Measurements from ENCODE around the gene POPDC2.
"Not testable (repeated sequence)": the region's sequence is repeated elsewhere in the genome, so short reads cannot be mapped to it uniquely, and the experiment has no call there.

POPDC2 gene, protein sequence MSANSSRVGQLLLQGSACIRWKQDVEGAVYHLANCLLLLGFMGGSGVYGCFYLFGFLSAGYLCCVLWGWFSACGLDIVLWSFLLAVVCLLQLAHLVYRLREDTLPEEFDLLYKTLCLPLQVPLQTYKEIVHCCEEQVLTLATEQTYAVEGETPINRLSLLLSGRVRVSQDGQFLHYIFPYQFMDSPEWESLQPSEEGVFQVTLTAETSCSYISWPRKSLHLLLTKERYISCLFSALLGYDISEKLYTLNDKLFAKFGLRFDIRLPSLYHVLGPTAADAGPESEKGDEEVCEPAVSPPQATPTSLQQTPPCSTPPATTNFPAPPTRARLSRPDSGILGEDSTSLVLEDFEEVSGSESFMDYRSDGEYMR

DNA sequence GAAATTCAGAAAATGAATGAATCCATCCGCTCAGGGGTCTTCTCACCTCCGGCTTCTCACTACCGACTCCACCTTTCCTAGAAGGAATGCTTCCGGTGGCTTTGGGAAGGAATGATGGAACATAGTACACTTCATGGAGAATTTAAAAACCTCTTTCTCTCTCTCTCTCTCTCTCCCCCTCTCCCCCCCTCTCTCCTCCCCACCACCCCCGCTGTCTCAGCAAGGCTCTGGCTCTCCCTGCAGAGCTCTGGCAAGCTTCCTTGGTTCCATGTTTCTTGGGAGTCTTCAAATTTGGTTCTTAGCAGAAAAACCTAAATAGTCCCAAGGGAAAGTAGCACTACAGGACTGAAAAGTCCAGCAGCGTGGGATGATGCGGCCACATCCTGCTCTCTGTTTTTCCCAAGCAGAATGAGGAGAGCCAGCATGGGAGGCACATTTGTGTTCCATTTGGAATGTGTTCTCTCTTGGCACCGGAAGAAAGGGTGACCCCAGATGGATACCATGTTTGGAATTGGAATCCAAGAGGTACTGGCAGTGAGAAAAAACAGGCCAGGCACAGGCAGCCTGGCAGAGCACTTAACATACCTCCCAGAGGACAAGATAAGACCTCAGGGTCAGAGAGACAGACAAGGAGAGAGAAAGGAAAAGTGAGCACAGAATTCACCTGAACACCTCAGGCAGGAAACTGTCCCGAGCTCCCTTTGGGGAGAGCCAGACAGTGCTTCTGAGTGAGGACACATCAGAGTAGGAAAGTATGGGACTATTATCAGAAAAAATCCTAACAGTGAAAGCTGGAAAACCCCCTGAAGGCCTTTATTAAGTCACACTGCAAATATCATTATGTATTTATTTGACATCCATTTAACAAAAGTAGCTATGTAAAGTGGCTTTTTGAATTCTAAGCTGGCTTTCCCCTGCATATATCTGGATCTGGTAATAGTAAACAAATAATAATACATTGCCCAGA is at the start of gene POPDC2:
POPDC2 (minus strand) TSS at position 116 of the 967 bp plus-strand sequence. CDS start 166 bp downstream, outside the sequence.
- DNase-seq (ENCODE audit: low spot score) = no peak

DNA sequence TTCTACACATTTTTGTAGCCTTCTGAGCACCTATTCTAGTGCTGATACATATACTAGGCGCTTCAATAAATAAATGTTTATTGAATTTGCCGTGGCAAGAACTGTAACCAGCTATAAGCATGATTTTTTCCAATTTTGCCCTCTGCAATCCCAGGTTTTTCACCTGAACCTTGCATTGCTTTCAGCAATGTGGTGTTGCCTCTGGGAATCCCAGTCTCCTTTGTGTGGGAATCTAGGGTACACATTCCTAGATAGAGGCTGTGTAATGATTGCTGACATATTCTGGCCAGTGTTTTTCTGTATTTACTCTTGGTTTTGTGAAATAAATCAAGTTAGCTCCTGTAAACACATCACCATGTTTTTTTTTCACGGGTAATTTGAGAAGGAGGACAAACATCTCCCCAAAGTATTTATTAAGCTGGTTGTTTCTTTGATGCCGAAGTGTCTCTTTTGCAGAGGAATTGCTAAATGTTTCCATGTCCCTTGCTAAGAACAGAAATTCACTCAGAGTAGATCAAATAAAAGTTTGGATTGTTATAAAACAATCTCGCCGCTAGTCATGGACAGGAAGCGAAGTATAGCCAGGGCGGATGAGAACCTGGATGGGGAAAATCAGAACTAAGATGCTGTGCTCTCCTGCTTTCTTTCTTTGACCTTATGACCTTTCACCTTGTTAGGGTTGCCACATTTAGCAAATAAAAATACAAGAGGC is 43.6 kb upstream of the POPDC2 start:
- no peak for DNase-seq (ENCODE audit: low spot score)

DNA sequence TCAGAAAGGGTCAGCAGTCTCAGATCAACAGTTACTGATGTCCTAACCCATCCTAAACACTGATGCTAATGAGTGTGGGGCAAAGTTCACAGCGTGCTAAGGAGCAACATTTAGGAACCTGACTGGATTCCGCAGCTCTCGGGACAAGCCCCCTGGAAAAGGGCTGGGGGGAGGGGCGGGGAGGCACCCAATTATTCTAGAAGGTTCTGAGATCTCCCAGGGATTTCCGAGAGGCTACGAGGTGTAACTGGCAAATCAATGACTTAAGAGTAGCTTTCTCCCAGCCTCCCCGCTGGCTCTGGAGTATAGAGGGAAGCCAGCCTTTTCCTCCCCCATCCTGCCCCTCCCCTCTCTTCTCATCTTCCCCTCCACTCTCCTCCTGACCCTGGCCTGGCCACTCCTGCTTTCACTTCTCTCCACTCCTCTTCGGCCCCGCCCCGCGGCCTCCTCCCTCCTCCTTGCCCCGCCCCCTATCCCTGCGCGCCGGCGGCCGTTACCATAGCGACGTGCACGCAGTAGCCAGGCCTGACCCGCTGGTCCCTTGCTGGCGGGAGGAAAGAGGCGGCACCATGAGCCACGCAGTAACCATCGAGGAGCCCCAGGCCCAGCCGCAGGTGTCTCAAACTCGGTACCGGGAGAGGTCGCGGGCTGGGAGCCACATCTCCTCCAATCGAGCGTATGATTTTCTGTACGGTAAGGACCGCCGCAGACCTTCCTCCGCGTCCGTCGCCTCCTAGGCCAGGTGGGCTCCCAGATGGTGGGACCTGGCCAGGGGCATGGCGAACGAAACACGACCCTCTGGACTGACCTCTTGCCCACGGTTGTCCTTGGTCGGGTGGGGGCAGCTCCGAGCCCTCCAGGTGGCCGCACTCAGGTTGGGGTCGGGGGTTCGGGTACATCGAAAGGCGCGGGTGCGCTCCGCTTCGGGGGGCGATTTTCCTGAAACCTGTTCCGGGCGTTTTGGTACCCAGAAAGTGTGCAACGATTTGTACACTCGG is 42.4 kb upstream of the POPDC2 start, which contains the start of gene CFAP91:
CFAP91 (plus strand) TSS at position 493 of the 998 bp plus-strand sequence; CDS start at position 570, 77 bp downstream.
- DNase-seq (ENCODE audit: low spot score) = peak; percentile 82

DNA sequence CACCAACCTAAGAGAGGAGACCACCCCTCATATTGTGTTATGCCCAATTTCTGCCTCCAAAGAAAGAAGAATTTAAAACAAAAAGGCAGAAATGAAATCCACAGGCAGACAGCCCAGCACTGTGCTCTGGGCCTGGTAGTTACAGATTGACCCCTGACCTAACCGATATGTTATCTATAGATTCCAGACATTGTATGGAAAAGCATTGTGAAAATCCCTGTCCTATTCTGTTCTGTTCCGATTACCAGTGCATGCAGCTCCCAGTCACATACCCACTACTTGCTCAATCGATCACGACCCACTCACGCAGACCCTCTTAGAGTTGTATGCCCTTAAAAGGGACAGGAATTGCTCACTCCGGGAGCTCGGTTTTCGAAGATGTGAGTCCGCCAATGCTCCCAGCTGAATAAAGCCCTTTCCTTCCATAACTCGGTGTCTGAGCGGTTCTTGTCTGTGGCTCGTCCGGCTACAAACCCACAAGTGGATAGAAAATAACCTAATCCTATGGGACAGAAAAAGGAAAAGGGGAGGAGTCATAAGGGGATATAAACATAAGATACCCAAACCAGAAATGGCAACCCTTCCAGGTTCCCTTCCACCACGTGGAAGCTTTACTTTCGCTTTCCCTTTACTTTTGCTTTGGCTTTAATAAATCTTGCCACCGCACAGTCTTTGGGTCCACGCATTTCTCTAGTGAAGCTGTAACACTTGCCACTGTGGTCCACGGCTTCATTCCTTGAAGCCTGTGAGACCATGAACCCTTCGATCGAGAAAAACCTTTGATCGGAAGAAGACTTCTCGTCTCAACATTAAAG is 40.7 kb upstream of the POPDC2 start:
- no peak for DNase-seq (ENCODE audit: low spot score)

DNA sequence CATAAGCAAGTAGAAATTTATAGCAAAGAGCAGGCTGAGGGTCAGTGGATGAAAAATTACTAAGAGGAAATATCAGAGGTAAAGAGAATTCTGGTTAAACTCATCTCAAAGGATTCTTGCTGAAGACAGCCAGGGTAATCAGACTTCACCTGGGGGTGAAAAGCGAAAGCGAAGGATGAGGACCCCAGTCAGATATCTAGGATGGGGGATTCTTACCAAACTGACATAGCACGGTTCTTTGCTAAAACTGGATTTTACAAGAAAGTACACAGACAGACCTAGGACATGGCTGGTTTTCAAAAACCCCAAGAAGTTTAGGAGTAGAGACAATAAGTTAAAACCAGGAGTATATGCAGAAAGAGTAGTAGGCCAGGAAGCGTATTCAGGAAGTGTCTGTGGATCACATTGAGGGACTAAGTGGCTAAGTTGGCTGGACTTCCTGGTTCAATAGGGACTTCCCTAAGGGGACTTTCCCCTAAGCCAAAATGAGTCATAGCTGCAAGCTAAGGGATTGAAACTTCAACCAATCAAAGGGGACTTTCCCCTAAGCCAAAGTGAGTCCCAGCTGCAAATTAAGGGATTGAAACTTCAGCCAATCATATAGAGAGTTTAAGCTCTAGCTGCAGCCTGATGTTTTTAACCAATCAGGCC is 40.0 kb upstream of the POPDC2 start:
- DNase-seq (ENCODE audit: low spot score) = peak; percentile 37

DNA sequence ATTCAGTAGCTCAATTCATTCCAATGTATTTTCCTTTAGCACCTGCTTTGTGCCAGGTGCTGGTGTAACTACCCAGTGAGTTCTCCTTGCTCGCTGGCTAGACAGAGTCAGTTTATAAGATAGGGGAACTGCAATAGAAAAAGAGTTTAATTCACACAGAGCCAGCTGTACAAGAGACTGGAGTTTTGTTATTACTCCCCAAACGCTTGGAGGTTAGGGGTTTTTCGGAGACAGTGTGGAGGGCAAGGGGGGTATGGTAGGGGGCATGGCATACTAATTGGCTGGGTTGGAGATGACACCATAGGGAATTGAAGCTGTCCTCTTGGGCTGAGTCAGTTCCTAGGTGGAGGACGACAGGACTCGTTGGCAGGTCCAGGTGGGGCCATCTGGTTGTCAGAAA is 37.0 kb upstream of the POPDC2 start:
- no peak for DNase-seq (ENCODE audit: low spot score)

DNA sequence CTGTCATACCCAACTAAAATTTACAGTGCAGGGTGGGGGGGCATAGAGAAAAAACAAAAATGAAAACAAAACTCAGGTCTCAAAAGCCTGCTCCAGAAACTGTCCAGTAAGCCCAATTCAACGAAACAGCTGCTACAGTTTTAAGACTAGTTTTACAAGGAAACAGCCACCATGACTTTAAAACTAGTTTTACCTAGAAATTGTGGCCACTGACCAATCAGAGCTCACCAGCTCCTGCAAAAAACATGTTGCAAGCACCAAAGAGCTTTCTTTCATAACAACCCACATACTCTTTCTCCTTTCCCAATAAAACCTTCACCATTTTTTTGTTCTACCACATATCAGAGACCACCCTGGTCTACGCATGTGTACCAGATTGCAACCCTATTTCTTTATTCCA is 35.1 kb upstream of the POPDC2 start:
- DNase-seq (ENCODE audit: low spot score) = no peak

DNA sequence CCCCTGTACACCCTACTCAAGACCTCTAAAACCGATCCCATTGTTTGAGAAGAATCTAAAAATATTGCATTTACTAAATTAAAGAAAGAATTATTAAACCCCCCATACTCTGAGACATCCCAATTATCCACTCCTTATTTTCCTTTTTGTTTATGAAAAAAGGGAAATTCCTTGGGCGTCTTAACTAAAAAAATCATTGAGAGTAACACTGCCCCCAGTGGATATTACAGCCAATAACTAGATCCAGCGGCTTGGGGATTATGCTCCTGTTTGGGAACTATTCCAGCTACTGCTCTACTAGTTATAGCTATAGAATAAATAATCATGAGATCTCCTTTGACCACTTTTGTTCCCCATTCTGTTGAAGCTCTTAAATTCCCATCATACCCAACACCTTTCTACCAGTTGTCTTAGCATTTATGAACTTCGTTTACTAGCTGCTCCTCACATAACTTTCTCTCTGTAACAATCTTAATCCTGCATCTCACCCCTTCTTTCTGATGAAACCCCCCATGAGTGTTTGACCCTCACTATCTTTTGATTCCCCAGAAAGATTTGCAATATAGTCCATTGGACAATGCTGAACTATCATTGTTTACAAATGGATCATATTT is 29.8 kb upstream of the POPDC2 start:
- DNase-seq (ENCODE audit: low spot score) = no peak

DNA sequence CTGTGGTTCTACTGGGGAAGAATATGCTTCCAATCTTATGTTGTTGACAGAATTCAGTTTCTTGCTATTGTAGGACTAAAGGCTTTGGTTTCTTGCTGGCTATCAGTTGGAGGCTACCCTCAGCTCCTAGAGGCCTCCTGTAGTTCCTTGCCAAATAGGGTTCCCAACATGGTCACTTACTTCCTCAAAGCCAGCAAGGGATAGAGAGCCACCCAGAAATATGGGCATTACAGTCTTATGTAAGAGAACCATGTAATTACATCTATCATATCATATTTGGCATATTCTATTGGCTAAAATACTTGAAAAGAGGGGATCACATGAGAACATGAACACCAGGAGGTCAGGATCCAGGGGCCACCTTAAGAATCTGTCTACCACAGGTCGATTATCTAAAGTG is 23.0 kb upstream of the POPDC2 start:
- DNase-seq (ENCODE audit: low spot score) = no peak

DNA sequence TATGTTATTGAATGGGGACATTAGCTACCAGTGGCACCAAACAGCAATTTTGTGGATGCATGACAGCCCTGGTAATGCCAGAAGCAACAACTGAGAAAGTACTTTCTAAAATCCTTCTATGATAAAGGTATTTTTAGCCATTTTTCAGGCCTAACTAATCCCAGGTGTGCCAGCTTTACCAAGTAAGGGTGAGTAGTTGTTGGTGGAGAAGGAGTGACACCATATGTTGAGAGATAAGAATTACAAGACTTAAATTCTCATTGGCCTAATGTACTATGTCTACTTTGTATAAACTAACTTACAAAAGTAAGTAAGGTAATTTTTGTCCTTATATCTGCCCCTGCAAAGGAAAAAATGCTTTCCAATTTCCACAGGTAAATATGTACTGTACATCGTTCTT is 20.9 kb upstream of the POPDC2 start:
- peak; percentile 4 for DNase-seq (ENCODE audit: low spot score)

DNA sequence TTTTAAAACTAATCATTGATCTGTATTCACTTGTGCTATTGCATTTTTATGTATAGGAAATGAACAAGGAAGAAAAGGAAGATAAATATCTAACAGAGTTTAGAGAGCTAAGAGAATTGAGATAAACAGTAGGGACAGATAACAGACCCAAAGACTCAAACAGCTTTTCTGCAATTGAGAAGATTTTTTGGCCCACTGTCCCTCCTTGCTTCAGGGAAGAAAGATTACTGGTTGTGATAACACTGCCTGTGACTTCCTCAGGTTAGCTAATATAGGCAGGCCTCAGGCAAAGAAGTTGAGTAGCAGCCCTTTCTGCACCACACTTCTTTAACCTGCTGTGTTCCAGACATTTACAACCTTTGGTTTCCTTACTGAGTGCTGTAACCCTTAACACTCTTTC is 19.5 kb upstream of the POPDC2 start:
- DNase-seq (ENCODE audit: low spot score) = no peak

DNA sequence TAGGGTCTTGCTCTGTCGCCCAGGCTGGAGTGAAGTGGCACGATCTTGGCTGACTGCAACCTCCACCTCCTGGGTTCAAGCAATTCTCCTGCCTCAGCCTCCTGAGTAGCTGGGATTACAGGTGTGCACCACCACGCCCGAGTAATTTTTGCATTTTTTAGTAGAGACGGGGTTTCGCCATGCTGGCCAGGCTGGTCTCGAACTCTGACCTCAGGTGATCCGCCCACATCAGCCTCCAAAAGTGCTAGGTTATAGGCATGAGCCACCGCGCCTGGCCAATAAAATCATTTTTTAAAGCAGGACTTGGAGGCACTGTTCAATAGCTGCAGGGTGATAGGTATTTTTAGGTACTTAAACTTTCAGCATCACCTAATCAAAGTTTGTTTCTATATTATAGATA is 17.8 kb upstream of the POPDC2 start:
- DNase-seq (ENCODE audit: low spot score) = not testable (repeated sequence)

DNA sequence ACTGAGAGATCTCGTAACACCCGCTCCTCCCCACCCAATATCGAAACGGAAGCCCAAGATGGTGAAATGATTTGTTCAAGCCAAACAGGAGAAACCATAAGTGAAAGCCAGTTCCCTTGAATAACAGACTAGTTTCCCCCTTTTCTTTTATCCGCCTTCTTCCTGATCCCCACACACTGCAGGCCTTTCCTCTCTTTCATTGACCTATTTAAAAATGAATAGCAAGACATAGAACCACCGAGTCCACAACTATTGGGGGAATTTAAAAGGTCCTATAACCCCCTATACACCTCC is 17.2 kb upstream of the POPDC2 start:
- DNase-seq (ENCODE audit: low spot score) = no peak

DNA sequence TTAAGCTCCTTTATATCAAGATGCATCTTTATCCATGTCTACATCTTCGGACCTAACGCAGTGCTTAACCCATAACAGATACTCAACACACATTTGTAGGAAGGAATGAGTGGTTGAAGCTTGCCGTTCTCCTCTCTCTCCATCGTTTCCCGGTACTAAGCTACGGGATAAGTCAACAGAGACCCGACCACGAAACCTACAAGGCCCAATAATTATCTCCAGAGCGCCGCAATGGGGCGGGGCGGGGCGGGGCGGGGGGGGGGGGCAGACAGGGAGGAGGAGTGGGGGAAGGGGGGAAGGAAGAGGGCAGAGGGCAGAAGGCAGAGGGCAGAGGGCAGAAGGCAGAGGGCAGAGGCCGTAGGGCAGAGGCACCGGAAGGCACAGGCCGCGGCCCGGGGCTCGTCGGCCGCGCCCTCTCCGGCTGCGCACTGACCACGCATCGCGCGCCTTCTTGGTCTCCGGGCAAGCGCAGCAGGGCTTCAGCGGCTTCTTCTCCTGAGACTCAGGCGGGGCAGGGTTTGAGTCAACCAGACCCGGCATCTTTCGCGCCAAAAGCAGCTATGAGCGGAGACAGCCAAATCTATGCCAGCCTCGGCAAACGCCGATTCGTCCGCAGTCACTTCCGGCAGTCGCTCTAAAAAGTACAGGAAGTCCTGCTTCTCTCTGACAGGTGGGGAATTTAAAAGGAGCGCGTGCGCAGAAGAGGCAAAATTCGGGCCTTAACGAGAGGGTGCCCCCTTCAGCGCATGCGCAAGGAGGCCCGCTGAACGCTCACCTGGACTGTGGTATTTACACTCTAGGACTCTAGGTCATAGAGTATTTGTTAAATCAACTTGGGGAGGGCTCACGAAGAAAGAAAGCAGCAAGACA is 16.6 kb upstream of the POPDC2 start, which contains the start of gene COX17:
COX17 (minus strand) TSS at position 636 of the 870 bp plus-strand sequence; CDS start at position 540, 96 bp downstream.
- peak; percentile 98 for DNase-seq (ENCODE audit: low spot score)

DNA sequence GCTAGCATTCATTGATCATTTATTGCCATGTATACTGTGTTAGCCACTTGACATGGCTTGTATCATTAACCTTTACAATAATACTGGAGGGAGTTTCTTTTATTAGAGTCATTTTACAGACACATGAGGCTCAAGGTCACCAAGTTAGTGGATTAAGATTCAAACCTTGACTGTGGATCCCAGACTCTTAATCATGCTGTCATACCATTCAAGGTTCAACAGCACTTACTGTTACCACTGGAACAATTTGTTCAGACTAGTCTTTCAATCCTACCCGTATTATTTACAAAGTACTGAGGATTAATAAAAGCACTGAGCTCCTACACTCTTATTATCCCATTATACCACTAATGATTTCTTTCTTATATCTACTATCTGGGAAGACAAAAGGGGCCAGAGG is 15.6 kb upstream of the POPDC2 start:
- no peak for DNase-seq (ENCODE audit: low spot score)

DNA sequence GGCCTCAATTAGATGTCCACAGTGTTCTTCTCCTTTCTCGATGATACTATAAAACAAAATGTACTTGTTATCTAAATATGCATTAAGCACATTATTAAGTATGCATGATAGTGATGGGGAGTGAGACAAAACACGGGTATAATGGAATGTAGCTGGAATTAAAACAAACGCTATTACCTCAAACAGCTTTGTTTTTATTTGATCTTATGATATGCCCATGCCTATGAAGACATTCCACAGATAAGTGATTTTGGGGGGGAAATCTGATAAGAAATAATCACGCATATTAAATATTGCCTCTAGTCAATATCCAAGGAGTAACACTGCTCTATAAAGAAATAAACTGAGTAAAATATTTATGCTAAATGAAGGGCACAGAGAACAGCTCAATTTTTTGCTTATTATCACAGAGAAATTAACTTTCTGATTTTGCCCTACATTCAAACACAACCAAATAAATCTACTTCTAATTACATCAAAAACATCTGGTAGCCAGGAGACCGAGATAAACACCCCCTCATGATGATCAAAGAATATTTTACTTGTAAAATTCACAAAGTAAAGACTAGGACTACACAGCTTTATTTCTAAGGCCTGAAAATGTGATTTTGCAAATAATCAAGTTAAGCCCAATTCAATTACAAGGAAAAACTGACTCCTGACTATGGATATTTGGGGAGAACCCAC is 14.9 kb upstream of the POPDC2 start:
- DNase-seq (ENCODE audit: low spot score) = no peak

DNA sequence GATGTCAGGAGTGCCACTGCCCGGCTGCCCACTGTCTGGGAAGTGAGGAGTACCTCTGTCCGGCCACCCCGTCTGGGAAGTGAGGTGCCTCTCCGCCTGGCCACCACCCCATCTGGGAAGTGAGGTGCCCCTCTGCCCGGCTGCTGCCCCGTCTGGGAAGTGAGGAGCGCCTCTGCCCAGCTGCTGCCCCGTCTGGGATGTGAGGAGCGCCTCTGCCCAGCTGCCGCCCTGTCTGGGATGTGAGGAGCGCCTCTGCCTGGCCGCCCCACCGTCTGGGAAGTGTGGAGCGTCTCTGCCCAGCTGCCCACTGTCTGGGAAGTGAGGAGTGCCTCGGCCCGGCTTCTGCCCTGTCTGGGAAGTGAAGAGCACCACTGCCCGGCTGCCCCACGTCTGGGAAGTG is 13.5 kb upstream of the POPDC2 start:
- DNase-seq (ENCODE audit: low spot score) = no peak

DNA sequence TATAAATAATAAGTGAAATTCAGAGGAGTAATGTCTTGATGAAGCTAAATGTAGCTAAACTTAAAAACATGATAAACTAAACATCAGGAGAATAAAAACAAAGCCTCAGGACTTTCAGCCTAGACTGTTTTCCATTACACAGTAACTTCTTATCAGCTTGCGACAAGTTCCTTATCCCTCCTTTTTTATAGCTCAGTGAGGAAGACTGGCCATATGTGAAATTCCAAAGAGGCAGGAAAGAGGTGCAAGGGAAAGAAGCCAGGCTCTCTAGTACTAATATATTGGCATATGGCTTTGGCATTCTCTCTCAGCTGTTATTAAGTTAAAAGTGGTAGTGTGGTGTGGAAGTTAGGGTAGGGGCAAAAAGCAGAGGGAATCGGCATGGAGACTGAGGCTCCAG is 12.4 kb upstream of the POPDC2 start:
- no peak for DNase-seq (ENCODE audit: low spot score)

Measured in CD4-positive, alpha-beta T cell treated with Interleukin-6 at 100 ng/mL for 8 hours (primary cell).